ENCODE results near the gene MED13L.

MED13L gene

DNA sequence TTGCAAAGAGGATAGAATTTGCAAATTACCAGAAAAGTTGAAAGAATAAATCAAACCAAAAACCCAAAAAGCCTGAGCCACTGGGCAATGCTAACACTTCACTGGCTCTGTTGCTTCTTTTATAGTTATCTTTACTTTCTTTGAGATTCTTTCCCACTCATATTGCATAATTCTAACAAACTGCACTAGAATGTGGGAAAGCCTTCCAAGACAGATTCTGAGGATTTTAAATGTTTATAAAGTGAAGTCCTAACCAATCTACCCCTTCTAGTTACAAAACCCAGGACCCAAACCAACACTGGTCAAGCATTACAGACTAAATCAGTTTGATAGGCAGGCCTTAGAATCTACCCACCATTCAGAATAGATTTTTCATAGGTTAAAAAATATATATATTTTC, 150.9 kb downstream of the MED13L start:
- Mint-ChIP-seq H3K36me3 (ENCODE audit: low read depth) (no peaks in the 10 kb centered on the region), H3K4me1 (ENCODE audit: low read depth) (peaks cover 45% of the 10 kb centered on the region), H3K27me3 (ENCODE audit: low read depth) (no peaks in the 10 kb centered on the region), H3K4me3 (no peak overlapping the region), H3K27ac (no peak overlapping the region), H3K9me3 (no peaks in the 10 kb centered on the region)
- no peak for DNase-seq (ENCODE audit: low spot score)

DNA sequence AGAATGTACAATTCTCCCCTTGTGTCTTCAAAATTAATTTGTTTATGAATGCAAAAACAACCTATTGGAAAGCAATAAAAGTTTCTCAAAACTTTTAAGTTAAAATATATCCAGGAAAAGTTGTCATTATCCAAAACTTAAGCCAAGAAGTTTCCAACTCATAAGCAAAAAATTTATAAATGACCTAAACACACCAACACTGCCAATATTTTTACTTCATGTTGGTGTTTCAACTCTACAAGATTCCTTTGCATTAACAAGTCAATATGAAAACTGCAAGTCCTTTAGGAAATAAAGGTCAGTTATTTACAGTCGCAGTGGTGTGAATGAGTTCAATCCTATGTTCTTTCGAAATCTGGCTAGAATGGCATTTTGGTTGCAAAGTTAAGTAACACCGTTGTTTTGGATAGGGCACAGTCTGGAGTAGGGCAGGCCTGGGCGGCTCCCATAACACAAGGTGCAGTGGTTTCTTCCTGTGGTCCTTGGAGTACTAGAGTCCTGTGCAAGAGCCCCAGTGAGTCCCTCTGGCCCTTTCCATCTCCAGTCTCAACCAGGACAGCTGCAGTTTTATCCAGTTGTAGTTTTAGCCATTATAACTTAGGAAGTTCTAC, 151.4 kb downstream of the MED13L start:
- Mint-ChIP-seq H3K27me3 (ENCODE audit: low read depth) (no peaks in the 10 kb centered on the region), H3K4me3 (no peak overlapping the region), H3K27ac (no peak overlapping the region), H3K9me3 (no peaks in the 10 kb centered on the region), H3K4me1 (ENCODE audit: low read depth) (peaks cover 47% of the 10 kb centered on the region), H3K36me3 (ENCODE audit: low read depth) (no peaks in the 10 kb centered on the region)
- no peak for DNase-seq (ENCODE audit: low spot score)

- Mint-ChIP-seq H3K27me3 (ENCODE audit: low read depth) (no peaks in the 10 kb centered on the region), H3K27ac (no peak overlapping the region), H3K36me3 (ENCODE audit: low read depth) (no peaks in the 10 kb centered on the region), H3K9me3 (no peaks in the 10 kb centered on the region), H3K4me3 (no peak overlapping the region), H3K4me1 (ENCODE audit: low read depth) (peaks cover 46% of the 10 kb centered on the region)
- no peak for DNase-seq (ENCODE audit: low spot score)
Observed at GRCh38 chr12:116125084-116125483, 152.4 kb downstream of the MED13L start.

GRCh38 chr12:116123451-116124258, 153.8 kb downstream of the MED13L start:
- Mint-ChIP-seq H3K36me3 (ENCODE audit: low read depth) (no peaks in the 10 kb centered on the region), H3K4me3 (peak overlapping the region; percentile 53), H3K27ac (peak overlapping the region; percentile 28), H3K4me1 (ENCODE audit: low read depth) (peaks cover 45% of the 10 kb centered on the region), H3K9me3 (no peaks in the 10 kb centered on the region), H3K27me3 (ENCODE audit: low read depth) (no peaks in the 10 kb centered on the region)
- DNase-seq (ENCODE audit: low spot score): peak; percentile 23

GRCh38 chr12:116122628-116123027, 154.9 kb downstream of the MED13L start:
- Mint-ChIP-seq H3K27me3 (ENCODE audit: low read depth) (no peaks in the 10 kb centered on the region), H3K4me1 (ENCODE audit: low read depth) (peaks cover 43% of the 10 kb centered on the region), H3K36me3 (ENCODE audit: low read depth) (no peaks in the 10 kb centered on the region), H3K4me3 (no peak overlapping the region), H3K27ac (no peak overlapping the region), H3K9me3 (no peaks in the 10 kb centered on the region)
- DNase-seq (ENCODE audit: low spot score): no peak

GRCh38 chr12:116121453-116121871, 156.0 kb downstream of the MED13L start:
- Mint-ChIP-seq H3K27ac (no peak overlapping the region), H3K4me3 (peak overlapping the region; percentile 30), H3K27me3 (ENCODE audit: low read depth) (no peaks in the 10 kb centered on the region), H3K9me3 (no peaks in the 10 kb centered on the region), H3K36me3 (ENCODE audit: low read depth) (no peaks in the 10 kb centered on the region), H3K4me1 (ENCODE audit: low read depth) (peaks cover 43% of the 10 kb centered on the region)
- DNase-seq (ENCODE audit: low spot score): no peak

DNA sequence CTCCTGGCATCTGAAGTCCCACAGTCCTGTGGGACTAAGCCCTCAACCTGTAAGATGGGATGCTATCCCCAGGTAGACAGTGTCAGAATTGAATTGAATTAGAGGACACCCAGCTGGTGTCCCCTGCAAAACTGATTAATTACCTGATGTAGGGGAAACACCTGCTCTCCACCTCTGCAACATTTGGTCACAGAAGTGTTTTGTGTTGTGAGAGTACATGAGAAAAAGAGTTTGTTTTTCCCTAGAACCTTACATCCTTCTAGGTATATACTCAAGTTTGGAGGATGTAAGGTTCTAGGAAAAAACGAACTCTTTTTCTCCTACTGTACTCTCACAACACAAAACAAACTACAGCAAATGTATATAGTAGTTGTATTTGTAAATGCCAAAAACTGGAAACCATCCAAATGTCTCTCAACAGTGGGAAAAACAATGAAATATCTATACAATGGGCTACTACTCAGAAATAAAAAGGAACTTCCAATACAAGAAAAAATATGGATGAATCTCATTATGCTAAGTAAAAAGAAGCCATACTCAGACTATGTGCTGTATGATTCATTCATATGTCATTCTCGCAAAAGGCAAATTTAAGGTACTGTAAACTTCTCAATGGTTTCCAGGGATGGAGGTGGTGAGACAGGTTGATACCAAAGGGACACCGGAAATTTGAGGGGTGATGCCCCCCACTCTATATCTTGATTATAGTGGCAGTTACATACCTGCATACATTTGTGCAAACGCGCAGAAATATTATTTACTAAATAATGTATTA, 160.7 kb downstream of the MED13L start:
- H3K4me1 Mint-ChIP-seq (ENCODE audit: low read depth): peaks cover 16% of the 10 kb centered on the region
- H3K9me3 Mint-ChIP-seq: no peaks in the 10 kb centered on the region
- H3K36me3 Mint-ChIP-seq (ENCODE audit: low read depth): no peaks in the 10 kb centered on the region
- no peak for DNase-seq (ENCODE audit: low spot score)
- no peak overlapping the region for H3K27ac Mint-ChIP-seq
- H3K4me3 Mint-ChIP-seq: no peak overlapping the region
- no peaks in the 10 kb centered on the region for H3K27me3 Mint-ChIP-seq (ENCODE audit: low read depth)

- H3K4me3 Mint-ChIP-seq: no peak overlapping the region
Observed at GRCh38 chr12:116113398-116114130, 163.9 kb downstream of the MED13L start.

GRCh38 chr12:116106870-116107269, 170.6 kb downstream of the MED13L start:
- peaks cover 7% of the 10 kb centered on the region for H3K4me1 Mint-ChIP-seq (ENCODE audit: low read depth)
- H3K36me3 Mint-ChIP-seq (ENCODE audit: low read depth): peaks cover 15% of the 10 kb centered on the region
- no peak overlapping the region for H3K27ac Mint-ChIP-seq
- H3K9me3 Mint-ChIP-seq: no peaks in the 10 kb centered on the region
- no peaks in the 10 kb centered on the region for H3K27me3 Mint-ChIP-seq (ENCODE audit: low read depth)
- DNase-seq (ENCODE audit: low spot score): no peak
- no peak overlapping the region for H3K4me3 Mint-ChIP-seq

More at GRCh38 chr12:116113398-116114130, 163.9 kb downstream of the MED13L start:
- no peaks in the 10 kb centered on the region for H3K9me3 Mint-ChIP-seq
- no peak for DNase-seq (ENCODE audit: low spot score)
- H3K27me3 Mint-ChIP-seq (ENCODE audit: low read depth): no peaks in the 10 kb centered on the region
- H3K4me1 Mint-ChIP-seq (ENCODE audit: low read depth): peaks cover 2% of the 10 kb centered on the region
- peak overlapping the region; percentile 39 for H3K27ac Mint-ChIP-seq
- H3K36me3 Mint-ChIP-seq (ENCODE audit: low read depth): peaks cover 4% of the 10 kb centered on the region

GRCh38 chr12:116104167-116104767, 173.2 kb downstream of the MED13L start:
- Mint-ChIP-seq H3K4me1 (ENCODE audit: low read depth) (peaks cover 14% of the 10 kb centered on the region), H3K9me3 (no peaks in the 10 kb centered on the region), H3K27me3 (ENCODE audit: low read depth) (no peaks in the 10 kb centered on the region), H3K36me3 (ENCODE audit: low read depth) (peaks cover 12% of the 10 kb centered on the region), H3K27ac (no peak overlapping the region), H3K4me3 (no peak overlapping the region)
- DNase-seq (ENCODE audit: low spot score): no peak

- H3K36me3 Mint-ChIP-seq (ENCODE audit: low read depth): peaks cover 11% of the 10 kb centered on the region
- H3K4me1 Mint-ChIP-seq (ENCODE audit: low read depth): peaks cover 14% of the 10 kb centered on the region
- H3K4me3 Mint-ChIP-seq: no peak overlapping the region
- H3K27me3 Mint-ChIP-seq (ENCODE audit: low read depth): no peaks in the 10 kb centered on the region
- no peaks in the 10 kb centered on the region for H3K9me3 Mint-ChIP-seq
- no peak for DNase-seq (ENCODE audit: low spot score)
- H3K27ac Mint-ChIP-seq: peak overlapping the region; percentile 31
Observed at GRCh38 chr12:116101991-116102390, 175.5 kb downstream of the MED13L start.

DNA sequence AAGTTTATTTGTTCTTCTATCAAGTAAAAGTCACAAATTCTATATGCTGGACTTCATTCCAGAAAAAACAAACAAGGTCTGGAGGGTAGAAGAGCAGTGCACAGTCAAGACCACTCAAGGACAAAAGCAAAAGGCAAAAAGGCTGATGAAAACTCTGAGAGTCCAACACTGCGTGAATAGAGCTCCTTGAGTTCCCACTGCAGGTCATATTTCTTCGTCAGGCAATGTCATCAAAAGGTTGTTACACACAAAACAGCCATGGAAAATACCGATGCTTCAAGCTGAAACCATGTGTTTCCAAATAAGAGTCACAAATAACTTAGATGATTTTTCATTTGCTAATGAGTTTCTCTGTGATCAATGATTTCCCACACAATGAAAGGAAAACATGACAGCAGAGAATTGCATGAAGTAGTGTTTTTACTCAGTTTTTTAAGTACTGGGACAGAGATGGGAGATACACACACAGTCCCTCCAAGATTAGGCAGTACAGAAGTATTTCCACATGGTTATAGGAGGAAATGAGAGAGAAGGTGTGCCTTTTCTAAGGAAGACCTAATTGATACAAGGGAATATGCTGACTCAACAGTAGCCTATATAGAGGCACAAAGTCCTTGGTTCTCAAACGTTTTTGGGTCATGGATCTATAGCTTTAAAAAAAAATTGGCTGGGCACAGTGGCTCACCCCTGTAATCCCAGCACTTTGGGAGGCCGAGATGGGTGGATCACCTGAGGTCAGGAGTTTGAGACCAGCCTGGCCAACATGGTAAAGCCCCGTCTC, 177.7 kb downstream of the MED13L start:
- Mint-ChIP-seq H3K27me3 (ENCODE audit: low read depth) (no peaks in the 10 kb centered on the region), H3K4me3 (no peak overlapping the region), H3K4me1 (ENCODE audit: low read depth) (peaks cover 15% of the 10 kb centered on the region), H3K9me3 (no peaks in the 10 kb centered on the region), H3K36me3 (ENCODE audit: low read depth) (peaks cover 6% of the 10 kb centered on the region), H3K27ac (no peak overlapping the region)
- peak; percentile 6 for DNase-seq (ENCODE audit: low spot score)

GRCh38 chr12:116096874-116097273, 180.6 kb downstream of the MED13L start:
- peaks cover 15% of the 10 kb centered on the region for H3K4me1 Mint-ChIP-seq (ENCODE audit: low read depth)
- H3K36me3 Mint-ChIP-seq (ENCODE audit: low read depth): peaks cover 8% of the 10 kb centered on the region
- no peak for DNase-seq (ENCODE audit: low spot score)
- H3K4me3 Mint-ChIP-seq: no peak overlapping the region
- no peaks in the 10 kb centered on the region for H3K9me3 Mint-ChIP-seq
- no peak overlapping the region for H3K27ac Mint-ChIP-seq
- H3K27me3 Mint-ChIP-seq (ENCODE audit: low read depth): no peaks in the 10 kb centered on the region
